ENCODE data around the gene DCTN5.

DCTN5 gene

GRCh38 chr16:23687034-23687808 lies 46.0 kb downstream of the DCTN5 start:
- no peak for TF ChIP-seq CTCF (IDR thresholded peaks at IDR 0.05; ENCODE audit: extremely low read depth, missing control alignments)

GRCh38 chr16:23689442-23690187 lies 48.3 kb downstream of the DCTN5 start:
- DNase-seq (ENCODE audit: low spot score): no peak
- no peak for TF ChIP-seq CTCF (IDR thresholded peaks at IDR 0.05; ENCODE audit: extremely low read depth, missing control alignments)

More at GRCh38 chr16:23687034-23687808, 46.0 kb downstream of the DCTN5 start:
- no peak for DNase-seq (ENCODE audit: low spot score)

- DNase-seq (ENCODE audit: low spot score): no peak
- TF ChIP-seq CTCF (IDR thresholded peaks at IDR 0.05; ENCODE audit: extremely low read depth, missing control alignments): no peak
Observed at GRCh38 chr16:23690771-23691482, 49.7 kb downstream of the DCTN5 start.

GRCh38 chr16:23691483-23692189 lies 50.4 kb downstream of the DCTN5 start:
- TF ChIP-seq CTCF (IDR thresholded peaks at IDR 0.05; ENCODE audit: extremely low read depth, missing control alignments): no peak
- no peak for DNase-seq (ENCODE audit: low spot score)

GRCh38 chr16:23692190-23692837 lies 51.0 kb downstream of the DCTN5 start:
- no peak for TF ChIP-seq CTCF (IDR thresholded peaks at IDR 0.05; ENCODE audit: extremely low read depth, missing control alignments)
- DNase-seq (ENCODE audit: low spot score): no peak

GRCh38 chr16:23694265-23694643 lies 53.0 kb downstream of the DCTN5 start:
- no peak for TF ChIP-seq CTCF (IDR thresholded peaks at IDR 0.05; ENCODE audit: extremely low read depth, missing control alignments)
- DNase-seq (ENCODE audit: low spot score): no peak

Measured in GM20000 (cell line).